OCI-LY3 (cell line): ENCODE measurements around the gene FBXO42.

Experiments
- CTCF ChIP-seq: fragments of 200-600, 300-600 bp; sonication (generic); IDR thresholded peaks from 2 replicates; pipeline ENCODE4 v1.5.1; 2014; ENCODE audit warnings: antibody characterized with exemption, low read length, low read depth
- EZH2phosphoT487 ChIP-seq: fragments of 200-600 bp; shearing (Covaris generic); IDR thresholded peaks from 2 replicates; pipeline ENCODE4 v1.6.1; 2018; ENCODE audit warnings: antibody characterized with exemption, mixed run types, low read depth

- TF ChIP-seq CTCF: no peak
- TF ChIP-seq EZH2phosphoT487: no peak
Measured at GRCh38 chr1:16218014-16218673, 134.1 kb downstream of the FBXO42 start.
